Measurements from ENCODE around the gene PSD4.

GRCh38 chr2:113157118-113157896 lies 16.5 kb upstream of the PSD4 start:
- TF ChIP-seq, protein P1, sequence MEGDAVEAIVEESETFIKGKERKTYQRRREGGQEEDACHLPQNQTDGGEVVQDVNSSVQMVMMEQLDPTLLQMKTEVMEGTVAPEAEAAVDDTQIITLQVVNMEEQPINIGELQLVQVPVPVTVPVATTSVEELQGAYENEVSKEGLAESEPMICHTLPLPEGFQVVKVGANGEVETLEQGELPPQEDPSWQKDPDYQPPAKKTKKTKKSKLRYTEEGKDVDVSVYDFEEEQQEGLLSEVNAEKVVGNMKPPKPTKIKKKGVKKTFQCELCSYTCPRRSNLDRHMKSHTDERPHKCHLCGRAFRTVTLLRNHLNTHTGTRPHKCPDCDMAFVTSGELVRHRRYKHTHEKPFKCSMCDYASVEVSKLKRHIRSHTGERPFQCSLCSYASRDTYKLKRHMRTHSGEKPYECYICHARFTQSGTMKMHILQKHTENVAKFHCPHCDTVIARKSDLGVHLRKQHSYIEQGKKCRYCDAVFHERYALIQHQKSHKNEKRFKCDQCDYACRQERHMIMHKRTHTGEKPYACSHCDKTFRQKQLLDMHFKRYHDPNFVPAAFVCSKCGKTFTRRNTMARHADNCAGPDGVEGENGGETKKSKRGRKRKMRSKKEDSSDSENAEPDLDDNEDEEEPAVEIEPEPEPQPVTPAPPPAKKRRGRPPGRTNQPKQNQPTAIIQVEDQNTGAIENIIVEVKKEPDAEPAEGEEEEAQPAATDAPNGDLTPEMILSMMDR (IDR thresholded peaks at IDR 0.05; ENCODE audit: poor library complexity, severe bottlenecking): no peak
- TF ChIP-seq RAD21 (conservative IDR thresholded peaks at IDR 0.05) (no peak), EZH2 (IDR thresholded peaks at IDR 0.05; ENCODE audit: borderline replicate concordance, insufficient read depth, low read length, poor library complexity, severe bottlenecking) (no peak), REST (IDR thresholded peaks at IDR 0.05; ENCODE audit: borderline replicate concordance) (no peak)
